Measurements from ENCODE around the gene MAST4.

DNA sequence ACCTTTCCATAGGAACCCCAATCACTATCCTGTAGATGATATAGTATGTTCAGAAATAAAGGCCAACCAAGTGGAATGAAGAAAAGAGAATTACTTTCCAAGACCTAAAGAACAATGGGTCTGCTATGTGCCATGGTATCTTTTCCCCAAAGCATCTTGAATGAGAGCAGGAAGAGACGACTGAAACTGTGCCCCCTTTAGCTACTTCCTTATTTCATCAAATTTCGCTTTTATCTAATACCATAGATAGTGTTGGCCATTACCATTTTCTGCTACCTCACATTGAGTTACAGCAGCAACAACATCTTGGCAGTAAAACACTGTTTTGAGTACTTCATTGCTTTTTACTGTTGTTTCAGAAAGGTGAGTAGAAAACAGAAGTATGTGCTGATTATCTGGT, 333.8 kb downstream of the MAST4 start:
- no peak for TF ChIP-seq POLR2A (IDR thresholded peaks at IDR 0.05; ENCODE audit: low read depth, low read length)
- no peak for TF ChIP-seq POLR2AphosphoS5 (IDR thresholded peaks at IDR 0.05; ENCODE audit: low read depth, low read length)
- TF ChIP-seq TAF1 (IDR thresholded peaks at IDR 0.05; ENCODE audit: low read depth, low read length): no peak
- TF ChIP-seq POU2F2 (IDR thresholded peaks at IDR 0.05; ENCODE audit: low read depth, low read length): no peak
- no peak for TF ChIP-seq SPI1 (IDR thresholded peaks at IDR 0.05; ENCODE audit: low read depth, low read length)

Data from GM12891 (cell line).